ENCODE measurements around the gene CCDC192.

The CCDC192 gene

GRCh38 chr5:127878174-127878750 lies 175.1 kb downstream of the CCDC192 start:
- DNase-seq (ENCODE audit: low read depth in 2 of 2), result no peak

GRCh38 chr5:127884416-127884815 lies 181.2 kb downstream of the CCDC192 start:
- no peak for DNase-seq (ENCODE audit: low read depth in 2 of 2)

- DNase-seq (ENCODE audit: low read depth in 2 of 2), result no peak
Measured at GRCh38 chr5:127885176-127885575, 182.0 kb downstream of the CCDC192 start.

- DNase-seq (ENCODE audit: low read depth in 2 of 2), result no peak
Measured at GRCh38 chr5:127886081-127886480, 182.9 kb downstream of the CCDC192 start.

- DNase-seq (ENCODE audit: low read depth in 2 of 2), result no peak
Measured at GRCh38 chr5:127887282-127887681, 184.1 kb downstream of the CCDC192 start.

GRCh38 chr5:127891942-127892341 lies 188.8 kb downstream of the CCDC192 start:
- no peak for DNase-seq (ENCODE audit: low read depth in 2 of 2)

- no peak for DNase-seq (ENCODE audit: low read depth in 2 of 2)
Measured at GRCh38 chr5:127892467-127893207, 189.4 kb downstream of the CCDC192 start.

- no peak for DNase-seq (ENCODE audit: low read depth in 2 of 2)
Measured at GRCh38 chr5:127893232-127893631, 190.0 kb downstream of the CCDC192 start.

GRCh38 chr5:127894461-127894860 lies 191.3 kb downstream of the CCDC192 start:
- no peak for DNase-seq (ENCODE audit: low read depth in 2 of 2)

GRCh38 chr5:127898551-127899213 lies 195.5 kb downstream of the CCDC192 start:
- DNase-seq (ENCODE audit: low read depth in 2 of 2), result peak in 1 of 2 donors; percentile 11

GRCh38 chr5:127899214-127899610 lies 196.0 kb downstream of the CCDC192 start:
- no peak for DNase-seq (ENCODE audit: low read depth in 2 of 2)

GRCh38 chr5:127906562-127907204 lies 203.5 kb downstream of the CCDC192 start:
- DNase-seq (ENCODE audit: low read depth in 2 of 2), result no peak

GRCh38 chr5:127907907-127908306 lies 204.7 kb downstream of the CCDC192 start:
- DNase-seq (ENCODE audit: low read depth in 2 of 2), result no peak

- no peak for DNase-seq (ENCODE audit: low read depth in 2 of 2)
Measured at GRCh38 chr5:127909066-127909465, 205.9 kb downstream of the CCDC192 start.

GRCh38 chr5:127909821-127910220 lies 206.6 kb downstream of the CCDC192 start:
- no peak for DNase-seq (ENCODE audit: low read depth in 2 of 2)

- no peak for DNase-seq (ENCODE audit: low read depth in 2 of 2)
Measured at GRCh38 chr5:127910307-127910956, 207.2 kb downstream of the CCDC192 start.

- DNase-seq (ENCODE audit: low read depth in 2 of 2), result no peak
Measured at GRCh38 chr5:127911619-127912018, 208.4 kb downstream of the CCDC192 start.

- DNase-seq (ENCODE audit: low read depth in 2 of 2), result no peak
Measured at GRCh38 chr5:127912411-127912810, 209.2 kb downstream of the CCDC192 start.

- no peak for DNase-seq (ENCODE audit: low read depth in 2 of 2)
Measured at GRCh38 chr5:127916885-127917573, 213.8 kb downstream of the CCDC192 start.

- no peak for DNase-seq (ENCODE audit: low read depth in 2 of 2)
Measured at GRCh38 chr5:127919006-127919796, 216.0 kb downstream of the CCDC192 start.

- no peak for DNase-seq (ENCODE audit: low read depth in 2 of 2)
Measured at GRCh38 chr5:127919818-127920217, 216.6 kb downstream of the CCDC192 start.

Data from stimulated activated CD4-positive, alpha-beta T cell treated with anti-CD3 and anti-CD28 coated beads, Interleukin-4, amount 100 ng/mL, for 48 hours (primary cell).